Erythroblast (primary cell): ENCODE measurements around the gene PPAN.

Experiments
- DNase-seq, 2 experiments: peaks; one replicate each; lab custom pipeline; 2025; lab: John Stamatoyannopoulos, UW
- GATA1 ChIP-seq: IDR thresholded peaks from 2 replicates; pipeline ENCODE4 v1.6.1; 2011; ENCODE audit warnings: low read depth, mild to moderate bottlenecking, control low read depth, low read length, moderate library complexity
- POLR2A ChIP-seq: IDR thresholded peaks from 2 replicates; pipeline ENCODE4 v1.6.1; 2011; ENCODE audit warnings: mild to moderate bottlenecking, low read length

PPAN gene

DNA sequence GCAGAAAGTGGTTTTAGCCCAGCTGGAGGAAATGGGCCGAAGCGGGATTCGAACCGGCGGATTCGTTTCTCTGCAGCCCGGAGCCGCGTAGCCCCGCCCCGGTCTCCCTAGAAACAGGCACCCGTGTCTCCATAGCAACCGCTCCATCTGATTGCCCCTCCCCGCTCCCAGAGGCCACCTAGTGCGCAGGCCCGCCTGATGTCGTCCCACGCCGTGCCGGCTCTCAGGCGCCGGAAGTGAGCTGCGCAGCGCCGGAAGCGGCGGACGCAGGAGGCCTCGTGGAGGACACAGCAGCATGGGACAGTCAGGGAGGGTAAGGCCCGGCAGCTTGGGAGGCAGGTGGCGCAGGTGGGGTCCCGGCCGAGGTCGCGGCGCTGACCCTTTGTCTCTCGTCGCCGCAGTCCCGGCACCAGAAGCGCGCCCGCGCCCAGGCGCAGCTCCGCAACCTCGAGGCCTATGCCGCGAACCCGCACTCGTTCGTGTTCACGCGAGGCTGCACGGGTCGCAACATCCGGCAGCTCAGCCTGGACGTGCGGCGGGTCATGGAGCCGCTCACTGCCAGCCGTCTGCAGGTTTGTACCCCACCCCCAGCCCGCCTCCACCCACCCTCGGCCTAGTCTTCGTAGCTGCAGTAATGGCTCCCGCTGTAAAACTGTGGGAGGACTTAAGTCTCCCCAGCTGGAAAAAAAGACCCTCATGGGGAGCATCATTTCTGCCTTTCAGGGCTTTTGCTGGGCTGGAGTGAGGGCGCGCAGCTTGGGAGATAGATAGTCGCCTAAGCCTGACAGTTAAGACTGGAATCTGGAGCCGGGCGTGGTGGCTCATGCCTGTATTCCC, at the start of gene PPAN:
Gene PPAN (plus strand): TSS at position 263 of the 837 bp plus-strand sequence. CDS start 33 bp downstream, at position 296.
- TF ChIP-seq POLR2A (peak; percentile 76), GATA1 (no peak)
- peak; percentile 99 for DNase-seq

DNA sequence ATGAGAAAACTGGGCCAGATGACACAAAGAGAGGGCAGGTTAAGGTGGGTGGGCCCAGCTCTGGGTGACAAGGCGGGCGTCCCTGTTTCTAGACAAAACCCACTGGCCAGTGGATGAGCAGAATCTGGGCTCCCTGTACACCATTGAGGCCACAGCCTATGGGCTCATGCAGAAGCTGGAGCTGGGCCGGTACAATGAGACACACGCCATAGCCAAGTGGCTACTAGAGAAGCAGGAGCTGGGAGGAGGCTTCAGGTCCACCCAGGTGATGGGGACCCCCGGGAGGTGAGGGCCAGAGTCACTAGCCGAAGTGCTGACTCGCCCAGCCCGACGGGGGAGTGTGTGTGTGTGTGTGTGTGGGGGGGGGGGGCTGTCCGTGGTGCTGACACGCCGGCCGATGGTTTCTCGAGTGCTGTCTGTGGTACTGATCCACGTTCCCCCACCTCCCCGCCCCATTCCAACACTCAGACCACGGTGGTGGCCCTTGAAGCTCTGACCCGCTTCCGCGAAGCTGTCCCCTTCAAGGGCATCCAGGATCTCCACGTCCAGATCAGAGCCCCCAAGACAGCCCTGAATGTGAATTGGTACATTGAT, 44.3 kb upstream of the PPAN start:
- TF ChIP-seq GATA1 (no peak), POLR2A (no peak)
- peak in 1 of 2 experiments; percentile 28 for DNase-seq

GRCh38 chr19:10068205-10068604, 38.0 kb upstream of the PPAN start:
- DNase-seq, result no peak
- no peak for TF ChIP-seq GATA1
- no peak for TF ChIP-seq POLR2A

DNA sequence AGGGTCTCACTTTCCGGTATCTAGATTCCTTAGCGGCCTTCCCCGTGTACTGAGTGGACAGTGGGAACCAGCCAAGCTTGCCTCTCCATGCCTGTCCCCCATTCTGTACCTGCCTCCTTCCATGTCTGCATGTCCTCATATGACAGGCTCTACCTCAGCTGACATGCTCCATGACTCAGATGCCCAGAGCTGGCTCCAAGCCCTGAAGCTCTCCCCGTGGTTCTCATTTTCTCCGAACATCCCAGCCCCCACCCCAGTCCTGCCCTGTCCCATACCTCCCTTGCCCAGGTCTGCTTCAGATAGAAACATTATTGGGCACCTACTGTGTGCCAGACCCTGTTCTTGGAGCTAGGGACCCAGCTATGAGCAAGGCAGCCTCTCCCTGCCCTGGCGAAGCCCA, 37.1 kb upstream of the PPAN start:
- no peak for TF ChIP-seq POLR2A
- no peak for DNase-seq

DNA sequence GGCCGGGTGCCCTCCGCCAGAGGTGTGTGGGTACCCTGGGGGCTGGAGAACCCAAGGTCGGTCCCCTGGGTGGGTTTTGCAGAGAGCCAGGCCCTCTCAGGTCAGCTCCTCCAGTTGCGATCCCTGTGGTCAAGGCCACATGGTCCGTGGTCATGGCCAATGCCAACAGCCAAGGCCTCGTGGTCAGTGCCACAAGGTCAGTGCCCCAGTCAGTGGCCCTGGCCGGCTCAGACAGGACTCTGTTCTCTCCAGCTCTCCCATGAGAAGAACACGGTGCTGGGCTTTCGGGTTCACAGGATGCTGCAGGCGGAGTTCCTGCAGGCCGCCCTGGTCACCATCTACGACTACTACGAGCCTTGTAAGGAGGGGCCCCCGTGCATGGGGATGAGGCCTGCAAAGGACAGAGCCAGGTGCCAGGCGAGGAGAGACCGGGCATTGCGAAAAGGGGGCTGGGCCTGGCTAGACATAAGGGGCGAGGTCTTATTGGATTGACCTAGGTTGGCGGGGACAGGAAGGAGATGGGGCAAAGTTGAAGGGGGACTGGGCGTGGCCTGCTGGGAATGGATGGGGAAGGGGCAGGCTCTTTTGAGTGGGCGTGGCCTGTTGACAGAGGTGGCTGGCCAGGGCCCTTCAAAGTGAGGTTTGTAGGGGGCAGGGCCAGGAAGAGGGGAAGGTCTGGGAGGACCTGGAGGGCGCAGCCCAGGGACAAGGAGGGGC, 35.3 kb upstream of the PPAN start:
- no peak for TF ChIP-seq POLR2A
- DNase-seq, result no peak

DNA sequence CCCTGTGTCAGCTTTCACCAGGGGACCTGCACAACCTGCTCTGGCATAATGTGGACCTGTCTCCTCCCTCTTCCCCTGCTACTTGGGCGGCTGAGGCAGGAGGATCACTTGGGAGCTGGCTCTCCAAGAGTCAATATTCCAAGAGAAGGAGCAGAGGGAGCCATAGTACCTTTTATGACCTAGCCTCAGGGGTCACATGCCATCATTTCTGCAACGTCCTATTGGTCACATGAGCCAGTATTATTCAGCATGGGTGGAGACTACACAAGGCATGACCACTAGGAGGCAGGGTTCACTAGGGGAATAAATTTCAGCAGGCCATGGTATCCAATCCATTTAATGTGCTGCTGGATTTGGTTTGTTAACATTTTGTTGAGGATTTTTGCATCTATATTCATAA, 32.0 kb upstream of the PPAN start:
- TF ChIP-seq POLR2A (no peak), GATA1 (no peak)
- peak; percentile 74 to 77 for DNase-seq

GRCh38 chr19:10076535-10076934, 29.6 kb upstream of the PPAN start:
- no peak for DNase-seq
- TF ChIP-seq GATA1 (no peak), POLR2A (no peak)

- no peak for TF ChIP-seq POLR2A
- no peak for TF ChIP-seq GATA1
- no peak for DNase-seq
These were observed 27.8 kb upstream of the PPAN start for GRCh38 chr19:10078329-10078728.

GRCh38 chr19:10079031-10079453, 27.1 kb upstream of the PPAN start:
- DNase-seq, result no peak
- TF ChIP-seq GATA1 (no peak), POLR2A (no peak)

DNA sequence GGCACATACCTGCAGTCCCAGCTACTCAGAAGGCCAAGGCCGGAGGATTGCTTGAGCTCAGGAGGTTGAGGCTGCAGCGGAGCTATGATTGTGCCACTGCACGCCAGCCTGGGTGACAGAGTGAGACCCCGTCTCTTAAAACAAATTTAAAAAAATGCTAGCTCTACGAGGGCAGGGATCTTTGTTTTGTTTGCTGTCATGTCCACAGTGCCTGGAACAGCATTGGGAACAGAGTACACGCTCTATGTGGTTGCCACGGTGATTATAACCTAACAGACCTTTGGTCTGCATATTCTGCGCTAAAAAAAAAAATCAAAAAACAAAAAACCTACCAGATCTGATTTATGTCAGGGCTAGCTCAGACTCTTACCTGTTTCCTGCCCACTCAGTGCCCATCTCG, 22.3 kb upstream of the PPAN start:
- no peak for DNase-seq
- TF ChIP-seq GATA1, result no peak
- no peak for TF ChIP-seq POLR2A

DNA sequence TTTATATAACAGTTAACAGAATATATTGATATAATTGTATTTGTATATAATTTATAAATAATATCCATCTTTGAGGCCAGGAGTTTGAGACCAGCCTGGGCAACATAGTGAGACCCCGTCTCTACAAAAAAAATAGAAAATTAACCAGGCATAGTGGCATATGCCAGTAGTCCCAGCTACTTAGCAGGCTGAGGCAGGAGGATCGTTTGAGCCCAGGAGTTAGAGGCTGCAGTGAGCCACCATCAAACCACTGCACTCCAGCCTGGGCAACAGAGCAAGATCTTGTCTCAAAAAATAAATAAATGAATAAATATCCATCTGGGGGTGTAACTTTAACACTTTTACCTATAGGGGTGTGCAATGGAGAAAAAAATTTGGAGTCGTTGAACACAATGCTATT, 21.4 kb upstream of the PPAN start:
- DNase-seq, result no peak
- TF ChIP-seq GATA1 (no peak), POLR2A (no peak)

DNA sequence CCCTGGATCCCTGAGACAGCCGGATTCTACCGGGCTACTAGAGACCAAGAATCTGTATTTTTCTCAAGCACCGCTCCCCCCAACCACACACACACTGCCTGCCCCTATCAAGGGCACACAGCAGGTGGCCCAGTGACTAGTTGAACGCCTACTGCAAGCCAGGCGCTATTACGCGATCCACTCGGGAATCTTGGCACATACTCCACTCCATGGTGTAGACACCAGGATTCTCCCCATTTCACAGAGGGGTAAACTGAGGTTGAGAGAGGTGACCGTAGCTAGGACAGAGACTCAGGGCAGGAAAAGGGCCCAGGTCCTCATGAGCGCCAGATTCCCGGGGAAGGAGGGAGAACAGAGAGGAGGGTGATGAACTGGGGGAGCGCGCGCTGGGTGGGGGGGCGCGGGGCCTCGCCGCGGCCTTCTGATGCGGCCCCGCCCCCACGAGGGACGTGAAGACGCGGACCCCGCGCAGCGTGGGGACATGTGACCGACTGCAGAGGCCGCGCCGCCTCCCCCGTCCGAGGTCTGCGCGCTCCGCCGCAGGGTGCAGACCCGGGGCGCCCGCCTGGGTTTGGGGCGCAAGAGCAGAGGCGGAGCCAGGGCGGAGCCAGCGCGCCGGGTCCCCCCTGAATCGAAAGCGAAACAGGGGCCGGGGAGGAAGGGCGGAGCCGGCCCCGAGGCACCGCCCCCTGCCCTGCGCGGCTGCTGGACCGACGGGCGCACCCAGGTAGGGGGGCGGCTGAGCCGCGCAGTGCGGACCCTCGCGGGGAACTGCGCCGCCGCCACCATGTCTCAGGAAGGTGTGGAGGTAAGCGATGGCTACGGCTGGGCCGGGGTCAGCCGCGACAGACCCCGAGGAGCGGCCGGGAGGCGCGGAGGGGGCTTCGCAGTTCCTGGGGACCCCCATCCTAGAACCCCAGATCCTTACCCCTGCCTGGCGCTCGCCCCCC, 20.2 kb upstream of the PPAN start, which contains the start of gene SHFL:
Gene SHFL (plus strand): TSS at position 677 of the 950 bp plus-strand sequence. CDS start 111 bp downstream, at position 788.
- DNase-seq, result peak; percentile 88 to 92
- TF ChIP-seq GATA1 (no peak), POLR2A (peak; percentile 54)

GRCh38 chr19:10086591-10087192, 19.5 kb upstream of the PPAN start:
- TF ChIP-seq GATA1 (no peak), POLR2A (no peak)
- DNase-seq, result peak; percentile 32
